Stomach (tissue), 4 donors: Measurements from ENCODE around the gene DLG2.

Experiments used
- CTCF ChIP-seq, 7 experiments: fragments of 450-650 bp in 4 of 7; fragments of 200-600 bp in 3 of 7; sonication (generic) in 3 of 7; IDR thresholded peaks; one replicate each; pipeline ENCODE4 v1.5.1; 2016 to 2019; ENCODE audit warnings: antibody characterized with exemption in 7 of 7, control low read depth in 2 of 7, mild to moderate bottlenecking in 1 of 7
- POLR2A ChIP-seq, 4 donors: fragments of 450-650 bp; IDR thresholded peaks; one replicate each; pipeline ENCODE4 v1.6.1; 2016; ENCODE audit warnings: antibody characterized with exemption in 4 of 4, control low read depth in 2 of 4, mild to moderate bottlenecking in 1 of 4, moderate library complexity in 1 of 4
- POLR2AphosphoS5 ChIP-seq, 3 donors: sonication (generic); formaldehyde crosslinking; IDR thresholded peaks; one replicate each; pipeline ENCODE4 v1.6.1; 2016; ENCODE audit warnings: antibody characterized with exemption in 3 of 3

DNA sequence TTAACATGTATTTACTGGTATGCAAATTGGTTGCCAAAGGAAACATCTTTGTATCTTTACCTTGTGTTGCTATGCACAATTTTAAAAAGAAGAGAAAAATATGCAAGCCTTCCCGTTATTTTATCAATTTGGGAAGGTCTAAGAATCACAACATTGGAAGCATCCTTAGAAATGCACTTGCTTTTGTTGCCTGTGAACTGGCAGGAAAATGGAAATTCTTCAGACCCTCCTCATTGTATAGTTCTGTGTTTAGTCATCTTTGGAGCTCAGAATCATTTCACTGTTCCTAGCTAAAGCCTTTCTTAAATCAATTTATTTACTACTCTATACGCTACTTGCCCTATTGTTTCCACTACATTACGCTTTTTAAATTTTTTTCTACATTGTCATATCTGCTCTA is 574.5 kb downstream of the DLG2 start:
- TF ChIP-seq POLR2A (IDR thresholded peaks at IDR 0.05): no peak
- no peak for TF ChIP-seq CTCF (IDR thresholded peaks at IDR 0.05)
- TF ChIP-seq POLR2AphosphoS5 (IDR thresholded peaks at IDR 0.05): no peak
